ENCODE data around the gene TFF1. TPM values are rescaled to one million over a fixed set of nuclear protein-coding genes. Genes with fewer than 3 reads are reported as not detected.

Gene TFF1
- total RNA-seq, 1 donor from 2014 or later = not detected

- Mint-ChIP-seq H3K9me3 (ENCODE audit: unreplicated experiment) (no peaks in the 10 kb centered on the region), H3K27me3 (ENCODE audit: unreplicated experiment) (peaks cover 9% of the 10 kb centered on the region), H3K27ac (ENCODE audit: unreplicated experiment) (no peak overlapping the region), H3K36me3 (ENCODE audit: unreplicated experiment) (peaks cover under 1% of the 10 kb centered on the region), H3K4me3 (ENCODE audit: unreplicated experiment) (no peak overlapping the region), H3K4me1 (ENCODE audit: low read depth, unreplicated experiment) (peaks cover 10% of the 10 kb centered on the region)
- TF ChIP-seq, protein P1, sequence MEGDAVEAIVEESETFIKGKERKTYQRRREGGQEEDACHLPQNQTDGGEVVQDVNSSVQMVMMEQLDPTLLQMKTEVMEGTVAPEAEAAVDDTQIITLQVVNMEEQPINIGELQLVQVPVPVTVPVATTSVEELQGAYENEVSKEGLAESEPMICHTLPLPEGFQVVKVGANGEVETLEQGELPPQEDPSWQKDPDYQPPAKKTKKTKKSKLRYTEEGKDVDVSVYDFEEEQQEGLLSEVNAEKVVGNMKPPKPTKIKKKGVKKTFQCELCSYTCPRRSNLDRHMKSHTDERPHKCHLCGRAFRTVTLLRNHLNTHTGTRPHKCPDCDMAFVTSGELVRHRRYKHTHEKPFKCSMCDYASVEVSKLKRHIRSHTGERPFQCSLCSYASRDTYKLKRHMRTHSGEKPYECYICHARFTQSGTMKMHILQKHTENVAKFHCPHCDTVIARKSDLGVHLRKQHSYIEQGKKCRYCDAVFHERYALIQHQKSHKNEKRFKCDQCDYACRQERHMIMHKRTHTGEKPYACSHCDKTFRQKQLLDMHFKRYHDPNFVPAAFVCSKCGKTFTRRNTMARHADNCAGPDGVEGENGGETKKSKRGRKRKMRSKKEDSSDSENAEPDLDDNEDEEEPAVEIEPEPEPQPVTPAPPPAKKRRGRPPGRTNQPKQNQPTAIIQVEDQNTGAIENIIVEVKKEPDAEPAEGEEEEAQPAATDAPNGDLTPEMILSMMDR (IDR thresholded peaks at IDR 0.05; ENCODE audit: partially characterized antibody, unreplicated experiment) = no peak
- no peak for DNase-seq
Observed at GRCh38 chr21:42413500-42413899, 47.2 kb upstream of the TFF1 start.

GRCh38 chr21:42413093-42413492, 46.8 kb upstream of the TFF1 start:
- Mint-ChIP-seq H3K9me3 (ENCODE audit: unreplicated experiment) (no peaks in the 10 kb centered on the region), H3K4me3 (ENCODE audit: unreplicated experiment) (no peak overlapping the region), H3K27ac (ENCODE audit: unreplicated experiment) (no peak overlapping the region), H3K4me1 (ENCODE audit: low read depth, unreplicated experiment) (peaks cover 10% of the 10 kb centered on the region), H3K36me3 (ENCODE audit: unreplicated experiment) (no peaks in the 10 kb centered on the region), H3K27me3 (ENCODE audit: unreplicated experiment) (peaks cover 9% of the 10 kb centered on the region)
- no peak for DNase-seq
- TF ChIP-seq, protein P1 (IDR thresholded peaks at IDR 0.05; ENCODE audit: partially characterized antibody, unreplicated experiment) = no peak

DNA sequence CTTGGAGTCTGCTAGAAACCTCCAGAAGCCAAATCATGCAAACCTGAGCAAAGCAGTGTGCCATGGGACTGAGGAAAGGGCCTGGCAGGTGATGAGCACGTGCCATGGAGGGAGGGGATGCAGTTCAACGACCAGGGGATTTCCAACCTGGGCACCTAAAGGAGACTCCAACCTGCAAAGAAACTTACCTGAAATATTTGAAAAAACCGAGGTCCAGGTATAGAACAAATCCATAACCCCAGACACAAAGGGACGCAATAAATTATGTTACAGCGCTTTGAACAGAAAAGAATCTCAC, 46.2 kb upstream of the TFF1 start:
- Mint-ChIP-seq H3K4me1 (ENCODE audit: low read depth, unreplicated experiment) (peaks cover 10% of the 10 kb centered on the region), H3K27me3 (ENCODE audit: unreplicated experiment) (peaks cover 9% of the 10 kb centered on the region), H3K4me3 (ENCODE audit: unreplicated experiment) (no peak overlapping the region), H3K36me3 (ENCODE audit: unreplicated experiment) (no peaks in the 10 kb centered on the region), H3K27ac (ENCODE audit: unreplicated experiment) (no peak overlapping the region), H3K9me3 (ENCODE audit: unreplicated experiment) (no peaks in the 10 kb centered on the region)
- TF ChIP-seq, protein P1 (IDR thresholded peaks at IDR 0.05; ENCODE audit: partially characterized antibody, unreplicated experiment) = no peak
- no peak for DNase-seq

GRCh38 chr21:42411891-42412635, 45.7 kb upstream of the TFF1 start:
- H3K4me1 Mint-ChIP-seq (ENCODE audit: low read depth, unreplicated experiment) = peaks cover 10% of the 10 kb centered on the region
- no peaks in the 10 kb centered on the region for H3K9me3 Mint-ChIP-seq (ENCODE audit: unreplicated experiment)
- H3K27ac Mint-ChIP-seq (ENCODE audit: unreplicated experiment) = no peak overlapping the region
- no peak overlapping the region for H3K4me3 Mint-ChIP-seq (ENCODE audit: unreplicated experiment)
- DNase-seq = peak; percentile 39
- H3K36me3 Mint-ChIP-seq (ENCODE audit: unreplicated experiment) = no peaks in the 10 kb centered on the region
- H3K27me3 Mint-ChIP-seq (ENCODE audit: unreplicated experiment) = peaks cover 9% of the 10 kb centered on the region
- TF ChIP-seq, protein P1 (IDR thresholded peaks at IDR 0.05; ENCODE audit: partially characterized antibody, unreplicated experiment) = no peak

DNA sequence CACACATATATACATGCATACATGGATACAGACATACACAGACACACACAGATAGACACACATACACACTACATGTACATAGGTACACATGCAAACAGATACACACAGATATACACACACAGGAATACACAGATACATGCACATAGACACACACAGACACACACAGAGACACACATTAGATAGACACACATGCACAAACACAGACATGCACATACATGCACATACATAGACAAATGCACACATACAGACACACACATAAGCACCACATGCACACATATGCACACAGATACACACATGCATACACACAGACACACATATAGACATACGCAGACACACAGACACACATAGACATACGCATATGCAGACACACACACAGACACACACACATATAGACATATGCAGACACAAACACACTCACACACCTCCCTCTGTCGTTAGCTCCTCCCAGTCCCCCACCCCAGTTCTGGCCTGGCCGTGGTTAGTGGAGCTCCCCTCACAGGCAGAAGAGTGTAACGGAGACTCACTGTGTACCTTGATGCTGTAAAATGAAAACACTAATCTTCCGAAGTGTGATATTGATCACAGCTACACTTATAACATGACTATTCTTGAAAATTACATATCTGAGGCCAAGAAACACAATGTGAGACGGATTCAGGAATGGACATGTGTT, 45.0 kb upstream of the TFF1 start:
- Mint-ChIP-seq H3K27ac (ENCODE audit: unreplicated experiment) (no peak overlapping the region), H3K36me3 (ENCODE audit: unreplicated experiment) (no peaks in the 10 kb centered on the region), H3K4me1 (ENCODE audit: low read depth, unreplicated experiment) (peaks cover 9% of the 10 kb centered on the region), H3K4me3 (ENCODE audit: unreplicated experiment) (no peak overlapping the region), H3K27me3 (ENCODE audit: unreplicated experiment) (peaks cover 9% of the 10 kb centered on the region), H3K9me3 (ENCODE audit: unreplicated experiment) (no peaks in the 10 kb centered on the region)
- peak; percentile 57 for DNase-seq
- TF ChIP-seq, protein P1 (IDR thresholded peaks at IDR 0.05; ENCODE audit: partially characterized antibody, unreplicated experiment) = no peak
